Activated naive CD8-positive, alpha-beta T cell (primary cell): ENCODE results near the gene PTGR1.

Experiments used
- H3K27ac Mint-ChIP-seq: one replicate; pipeline ENCODE4 v1.8.0; 2021; ENCODE audit warnings: mixed read lengths
- H3K27me3 Mint-ChIP-seq: one replicate; pipeline ENCODE4 v1.8.0; 2021; ENCODE audit warnings: mixed read lengths
- H3K36me3 Mint-ChIP-seq: one replicate; pipeline ENCODE4 v1.8.0; 2021; ENCODE audit warnings: mixed read lengths
- H3K4me1 Mint-ChIP-seq: one replicate; pipeline ENCODE4 v1.8.0; 2021; ENCODE audit warnings: low read depth, mixed read lengths
- H3K4me3 Mint-ChIP-seq: one replicate; pipeline ENCODE4 v1.8.0; 2021; ENCODE audit warnings: mild to moderate bottlenecking, mixed read lengths
- H3K9me3 Mint-ChIP-seq: one replicate; pipeline ENCODE4 v1.8.0; 2021; ENCODE audit warnings: low read depth, mixed read lengths

PTGR1 gene

DNA sequence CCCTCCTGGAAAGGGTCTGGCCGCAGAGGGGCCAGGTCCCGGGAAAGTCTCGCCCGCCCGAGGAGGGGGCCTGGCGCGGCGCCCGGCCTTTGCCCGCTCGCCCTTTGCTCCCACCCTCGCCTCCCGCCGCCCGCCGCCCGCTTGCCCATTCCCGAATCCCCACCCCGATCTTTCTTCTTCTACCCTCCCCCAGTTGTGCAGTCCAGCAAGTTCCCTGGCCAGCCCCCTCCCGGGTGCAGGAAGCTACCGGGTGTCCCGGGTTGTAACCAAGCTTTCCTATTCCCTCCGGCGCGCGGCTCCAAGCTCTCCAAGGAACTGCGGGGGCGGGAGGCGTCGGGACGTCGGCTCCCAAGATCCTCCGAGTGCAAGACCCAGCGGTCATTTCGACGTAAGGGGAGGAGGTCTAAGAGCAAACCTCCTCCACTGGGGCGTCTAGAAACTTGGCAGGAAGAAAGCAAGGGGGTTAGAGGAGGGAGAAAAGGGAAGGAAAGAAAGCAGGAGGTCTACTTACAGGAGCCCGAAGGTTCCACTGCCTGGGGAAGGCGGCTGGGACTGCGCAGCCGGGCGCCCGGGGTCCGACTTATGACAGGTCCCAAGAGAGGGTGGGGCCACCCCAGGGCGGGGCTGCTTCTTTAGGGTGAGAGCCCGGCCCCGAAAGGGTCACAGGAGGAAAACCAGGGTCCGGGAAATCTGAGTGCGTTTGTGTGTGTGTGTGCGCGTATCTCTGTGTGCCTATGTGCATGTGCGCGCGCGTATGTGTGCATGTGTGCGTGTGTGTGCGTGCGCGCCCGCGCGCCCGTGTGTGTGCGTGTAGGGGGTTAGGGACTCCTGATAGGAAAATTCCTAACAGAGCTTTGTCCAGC lies at the start of gene PTGR1:
TSS of gene PTGR1 (minus strand) at position 556 of the 863 bp plus-strand sequence. CDS start 2,225 bp downstream, outside the sequence.
- H3K9me3 Mint-ChIP-seq = no peaks in the 10 kb centered on the region
- H3K27me3 Mint-ChIP-seq = peaks cover 20% of the 10 kb centered on the region
- peak within 1 kb of the TSS; percentile 89 for H3K4me3 Mint-ChIP-seq
- no peak within 1 kb of the TSS for H3K27ac Mint-ChIP-seq
- peaks cover 20% of the 10 kb centered on the region for H3K4me1 Mint-ChIP-seq
- H3K36me3 Mint-ChIP-seq = no peaks in the 10 kb centered on the region

GRCh38 chr9:111649016-111649415 lies 49.6 kb upstream of the PTGR1 start:
- Mint-ChIP-seq H3K9me3 (no peaks in the 10 kb centered on the region), H3K4me3 (no peak overlapping the region), H3K4me1 (no peaks in the 10 kb centered on the region), H3K36me3 (peaks cover 14% of the 10 kb centered on the region), H3K27ac (no peak overlapping the region), H3K27me3 (no peaks in the 10 kb centered on the region)

GRCh38 chr9:111648066-111648465 lies 48.6 kb upstream of the PTGR1 start:
- Mint-ChIP-seq H3K4me3 (no peak overlapping the region), H3K9me3 (no peaks in the 10 kb centered on the region), H3K27ac (no peak overlapping the region), H3K36me3 (peaks cover 14% of the 10 kb centered on the region), H3K27me3 (no peaks in the 10 kb centered on the region), H3K4me1 (no peaks in the 10 kb centered on the region)

DNA sequence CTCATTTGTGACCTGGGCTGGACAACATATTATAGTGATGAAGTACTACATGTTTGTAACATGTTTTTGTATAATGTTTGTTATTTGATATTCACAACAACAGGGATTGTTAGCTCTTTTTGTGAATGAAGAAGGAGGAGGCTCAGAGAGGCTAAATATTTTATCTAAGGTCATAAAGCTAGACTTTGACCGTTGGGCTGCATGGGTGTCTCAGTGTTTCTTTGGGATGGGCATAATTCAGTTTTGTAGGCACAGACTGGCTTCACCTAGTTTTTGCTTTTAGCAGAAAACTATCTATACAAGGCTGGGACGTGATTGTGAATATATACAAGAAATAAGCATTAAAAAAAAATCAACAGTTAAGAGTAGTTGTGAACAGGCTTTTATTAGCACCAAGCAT lies 47.0 kb upstream of the PTGR1 start:
- no peak overlapping the region for H3K4me3 Mint-ChIP-seq
- no peaks in the 10 kb centered on the region for H3K27me3 Mint-ChIP-seq
- H3K4me1 Mint-ChIP-seq = no peaks in the 10 kb centered on the region
- H3K36me3 Mint-ChIP-seq = peaks cover 13% of the 10 kb centered on the region
- no peak overlapping the region for H3K27ac Mint-ChIP-seq
- H3K9me3 Mint-ChIP-seq = no peaks in the 10 kb centered on the region

GRCh38 chr9:111645806-111646205 lies 46.4 kb upstream of the PTGR1 start:
- Mint-ChIP-seq H3K36me3 (peaks cover 13% of the 10 kb centered on the region), H3K27me3 (no peaks in the 10 kb centered on the region), H3K9me3 (no peaks in the 10 kb centered on the region), H3K4me3 (no peak overlapping the region), H3K27ac (no peak overlapping the region), H3K4me1 (no peaks in the 10 kb centered on the region)

- no peak overlapping the region for H3K27ac Mint-ChIP-seq
- no peaks in the 10 kb centered on the region for H3K4me1 Mint-ChIP-seq
- H3K36me3 Mint-ChIP-seq = peaks cover 7% of the 10 kb centered on the region
- H3K27me3 Mint-ChIP-seq = no peaks in the 10 kb centered on the region
- H3K9me3 Mint-ChIP-seq = no peaks in the 10 kb centered on the region
- no peak overlapping the region for H3K4me3 Mint-ChIP-seq
Observed at GRCh38 chr9:111644195-111644772, 44.8 kb upstream of the PTGR1 start.

DNA sequence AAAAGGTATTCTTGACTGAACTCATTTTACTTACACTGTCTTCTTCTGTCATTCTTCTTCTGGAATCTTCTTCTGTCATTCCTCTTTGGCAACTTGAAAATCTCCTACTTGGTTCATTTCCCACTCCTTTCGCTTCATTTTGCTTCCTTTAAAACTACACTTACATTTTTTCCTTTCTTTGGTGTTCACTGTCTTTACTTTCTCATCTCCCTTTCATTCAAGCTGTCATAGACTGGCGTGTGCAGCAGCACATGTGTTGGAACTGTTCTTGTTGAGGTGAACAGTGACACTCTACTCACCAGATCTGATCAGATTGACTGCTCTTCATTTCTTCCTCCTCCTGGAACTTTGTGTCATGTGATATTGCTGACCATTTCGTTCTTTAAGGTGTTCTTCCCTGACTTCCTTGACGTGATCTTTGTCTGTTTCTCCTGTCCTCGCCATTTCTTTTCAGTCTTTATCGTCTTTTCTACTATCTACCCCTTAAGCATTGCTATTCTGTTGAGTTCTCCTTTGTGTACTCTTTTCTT lies 38.0 kb upstream of the PTGR1 start:
- peaks cover 34% of the 10 kb centered on the region for H3K4me1 Mint-ChIP-seq
- no peaks in the 10 kb centered on the region for H3K9me3 Mint-ChIP-seq

DNA sequence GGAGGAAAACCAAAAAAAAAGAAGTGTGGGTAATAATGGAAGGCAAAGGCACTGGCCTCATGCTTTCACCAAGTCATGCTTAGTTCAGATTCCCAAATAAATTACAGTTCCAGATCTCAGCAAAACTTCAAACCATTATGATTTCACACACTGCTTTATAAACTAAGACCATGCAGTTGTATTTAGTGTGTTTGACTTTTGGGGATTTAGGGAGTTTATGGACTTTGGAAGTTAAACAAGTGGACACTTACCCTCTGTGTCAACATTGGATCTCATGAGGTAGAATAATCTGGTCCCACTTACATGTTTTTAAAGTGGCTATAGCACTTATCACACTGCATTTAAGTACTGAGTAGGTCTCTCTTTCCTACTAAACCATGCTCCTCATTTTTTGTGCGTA lies 35.4 kb upstream of the PTGR1 start:
- H3K4me1 Mint-ChIP-seq = peaks cover 47% of the 10 kb centered on the region
- no peak overlapping the region for H3K4me3 Mint-ChIP-seq
- H3K9me3 Mint-ChIP-seq = no peaks in the 10 kb centered on the region
- H3K36me3 Mint-ChIP-seq = peaks cover 3% of the 10 kb centered on the region
- H3K27me3 Mint-ChIP-seq = no peaks in the 10 kb centered on the region
- no peak overlapping the region for H3K27ac Mint-ChIP-seq

More for the DNA sequence above, 38.0 kb upstream of the PTGR1 start:
- Mint-ChIP-seq H3K4me3 (no peak overlapping the region), H3K27ac (no peak overlapping the region), H3K27me3 (no peaks in the 10 kb centered on the region), H3K36me3 (peaks cover 3% of the 10 kb centered on the region)

DNA sequence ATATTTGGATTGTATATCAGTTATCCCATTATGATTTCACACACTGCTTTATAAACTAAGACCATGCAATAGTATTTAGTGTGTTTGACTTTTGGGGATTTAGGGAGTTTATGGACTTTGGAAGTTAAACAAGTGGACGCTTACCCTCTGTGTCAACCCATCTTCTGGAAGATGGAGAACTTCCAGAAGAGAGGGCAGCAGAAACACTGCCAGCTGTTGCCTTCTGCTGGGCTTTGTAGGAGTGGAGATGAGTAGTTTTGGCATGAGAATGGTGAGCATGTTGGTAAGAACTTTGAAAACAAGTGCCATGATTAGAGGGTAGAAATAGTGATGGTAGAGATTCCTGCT lies 33.9 kb upstream of the PTGR1 start:
- Mint-ChIP-seq H3K9me3 (no peaks in the 10 kb centered on the region), H3K36me3 (peaks cover 3% of the 10 kb centered on the region), H3K4me1 (peaks cover 47% of the 10 kb centered on the region), H3K27ac (no peak overlapping the region), H3K27me3 (no peaks in the 10 kb centered on the region), H3K4me3 (peak overlapping the region; percentile 98)

- no peaks in the 10 kb centered on the region for H3K27me3 Mint-ChIP-seq
- H3K36me3 Mint-ChIP-seq = peaks cover 3% of the 10 kb centered on the region
- H3K9me3 Mint-ChIP-seq = no peaks in the 10 kb centered on the region
- no peak overlapping the region for H3K27ac Mint-ChIP-seq
- peak overlapping the region; percentile 98 for H3K4me3 Mint-ChIP-seq
- H3K4me1 Mint-ChIP-seq = peaks cover 47% of the 10 kb centered on the region
Observed at GRCh38 chr9:111632695-111633388, 33.4 kb upstream of the PTGR1 start.

DNA sequence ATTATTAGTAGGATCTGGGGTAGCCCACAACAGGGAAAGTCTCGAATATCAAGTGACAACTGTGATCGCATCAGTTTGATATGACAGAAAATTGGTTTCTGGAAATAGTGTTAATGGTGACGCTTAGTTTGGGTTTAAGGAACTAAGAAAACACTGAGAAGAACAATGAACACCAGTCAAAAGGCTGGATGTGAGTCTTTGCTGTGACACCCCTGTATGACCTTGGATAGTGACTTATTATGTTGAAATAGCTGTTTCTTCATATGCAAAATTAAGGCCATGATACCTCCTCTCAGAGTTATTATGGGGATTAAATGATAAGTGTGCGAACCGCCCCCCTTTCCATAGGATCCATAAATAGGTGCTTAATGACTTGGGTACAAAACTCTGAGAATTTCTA lies 32.6 kb upstream of the PTGR1 start:
- H3K4me3 Mint-ChIP-seq = peak overlapping the region; percentile 98
- no peaks in the 10 kb centered on the region for H3K9me3 Mint-ChIP-seq
- H3K27ac Mint-ChIP-seq = peak overlapping the region; percentile 91
- peaks cover 47% of the 10 kb centered on the region for H3K4me1 Mint-ChIP-seq
- no peaks in the 10 kb centered on the region for H3K27me3 Mint-ChIP-seq
- peaks cover 3% of the 10 kb centered on the region for H3K36me3 Mint-ChIP-seq

- H3K27ac Mint-ChIP-seq = peak within 1 kb of the TSS; percentile 93
Observed at GRCh38 chr9:111631214-111631971, 31.9 kb upstream of the PTGR1 start, which contains the start of gene DNAJC25. TSS of gene DNAJC25 (plus strand) at chr9:111631334. CDS start at chr9:111631408, 74 bp downstream.

GRCh38 chr9:111630964-111631213 lies 31.4 kb upstream of the PTGR1 start:
- H3K9me3 Mint-ChIP-seq = no peaks in the 10 kb centered on the region
- H3K4me1 Mint-ChIP-seq = peaks cover 44% of the 10 kb centered on the region
- H3K4me3 Mint-ChIP-seq = peak overlapping the region; percentile 98
- no peaks in the 10 kb centered on the region for H3K27me3 Mint-ChIP-seq
- peaks cover 3% of the 10 kb centered on the region for H3K36me3 Mint-ChIP-seq
- H3K27ac Mint-ChIP-seq = peak overlapping the region; percentile 93

More at GRCh38 chr9:111631214-111631971, 31.9 kb upstream of the PTGR1 start, which contains the start of gene DNAJC25:
- peak within 1 kb of the TSS; percentile 98 for H3K4me3 Mint-ChIP-seq
- H3K4me1 Mint-ChIP-seq = peaks cover 47% of the 10 kb centered on the region
- peaks cover 3% of the 10 kb centered on the region for H3K36me3 Mint-ChIP-seq
- no peaks in the 10 kb centered on the region for H3K9me3 Mint-ChIP-seq
- H3K27me3 Mint-ChIP-seq = no peaks in the 10 kb centered on the region

GRCh38 chr9:111630182-111630963 lies 30.9 kb upstream of the PTGR1 start:
- Mint-ChIP-seq H3K4me1 (peaks cover 40% of the 10 kb centered on the region), H3K36me3 (peaks cover 3% of the 10 kb centered on the region), H3K4me3 (peak overlapping the region; percentile 98), H3K27me3 (no peaks in the 10 kb centered on the region), H3K27ac (peak overlapping the region; percentile 93), H3K9me3 (no peaks in the 10 kb centered on the region)
